RWPE1 (cell line): Measurements from ENCODE around the gene CD247.

Experiments used
- CTCF ChIA-PET: fragments of 350-600 bp; sonication (Branson Sonifier 250); formaldehyde crosslinking; extraction: SDS; loops from one replicate; lab custom pipeline; 2021; lab: Yijun Ruan, JAX
- POLR2A ChIA-PET: fragments of 400-600 bp; formaldehyde crosslinking; extraction: SDS; loops from one replicate; lab custom pipeline; 2020; ENCODE audit warnings: antibody characterized with exemption; ENCODE audit not compliant: low non-redundant PET; lab: Yijun Ruan, JAX
- DNase-seq: peaks from one replicate; pipeline ENCODE4 v3.0.0; 2012; ENCODE audit warnings: low spot score
- H3K27ac ChIP-seq: fragments of 450-650 bp; 2 replicates; pipeline ENCODE4 v1.5.1; 2017
- CTCF ChIP-seq: fragments of 450-650 bp; conservative IDR thresholded peaks from 2 replicates; pipeline ENCODE4 v1.5.1; 2017; ENCODE audit warnings: low read depth, mild to moderate bottlenecking

The CD247 gene

GRCh38 chr1:167431909-167432650, 86.2 kb downstream of the CD247 start:
- no peak for TF ChIP-seq CTCF
- DNase-seq: no peak
- POLR2A ChIA-PET: no interaction called here
- CTCF ChIA-PET: interaction anchor here (1.0 kb wide), 1 partner anchor 16 kb away, joined by 4 read pairs; no protein-coding TSS in a partner anchor
- H3K27ac ChIP-seq: no peak overlapping the region

- no peak overlapping the region for H3K27ac ChIP-seq
- ChIA-PET POLR2A (no interaction called here), CTCF (no interaction called here)
- no peak for DNase-seq
- TF ChIP-seq CTCF: no peak
Observed at GRCh38 chr1:167431261-167431908, 86.9 kb downstream of the CD247 start.

- POLR2A ChIA-PET: no interaction called here
- no peak for DNase-seq
- CTCF ChIA-PET: no interaction called here
- H3K27ac ChIP-seq: no peak overlapping the region
- no peak for TF ChIP-seq CTCF
Observed at GRCh38 chr1:167430849-167431242, 87.5 kb downstream of the CD247 start.

GRCh38 chr1:167430134-167430848, 88.0 kb downstream of the CD247 start:
- CTCF ChIA-PET: no interaction called here
- H3K27ac ChIP-seq: no peak overlapping the region
- POLR2A ChIA-PET: no interaction called here
- DNase-seq: no peak
- no peak for TF ChIP-seq CTCF

GRCh38 chr1:167429612-167430011, 88.7 kb downstream of the CD247 start:
- POLR2A ChIA-PET: no interaction called here
- CTCF ChIA-PET: no interaction called here
- no peak for TF ChIP-seq CTCF
- no peak overlapping the region for H3K27ac ChIP-seq
- DNase-seq: no peak

- CTCF ChIA-PET: interaction anchor here (0.6 kb wide), 1 partner anchor 434 kb away, joined by 3 read pairs; no protein-coding TSS in a partner anchor
- DNase-seq: no peak
- no peak for TF ChIP-seq CTCF
Observed at GRCh38 chr1:167428395-167428794, 89.9 kb downstream of the CD247 start.

More at GRCh38 chr1:167428395-167428794, 89.9 kb downstream of the CD247 start:
- POLR2A ChIA-PET: no interaction called here
- no peak overlapping the region for H3K27ac ChIP-seq
